ENCODE measurements around the gene PHETA1.

Gene PHETA1

DNA sequence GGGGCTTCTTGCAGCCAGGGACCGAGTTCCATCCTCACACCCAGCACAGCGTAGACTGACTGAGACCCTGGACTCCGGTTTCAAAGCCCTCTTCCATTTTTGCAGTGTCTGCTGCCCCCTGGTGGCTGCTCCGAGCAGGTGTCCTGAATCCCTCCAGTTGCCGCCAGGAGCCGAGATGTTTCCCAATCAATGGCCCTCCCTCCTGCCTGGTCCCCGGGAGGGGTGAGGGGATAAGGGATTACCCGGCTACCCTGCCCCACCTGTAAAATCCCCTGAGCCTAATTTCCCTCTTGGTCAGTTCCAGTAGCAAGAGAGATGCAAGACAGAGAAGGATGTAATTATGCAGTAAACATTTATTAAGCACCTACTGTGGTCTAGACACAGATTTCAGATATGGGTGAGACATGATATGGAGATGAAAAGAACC lies 55.0 kb downstream of the PHETA1 start:
- no peak overlapping the region for H3K4me3 ChIP-seq (ENCODE audit: low read length)
- no peaks in the 10 kb centered on the region for H3K4me1 ChIP-seq (ENCODE audit: control insufficient read depth, insufficient read depth, low read length)
- H3K9ac ChIP-seq (ENCODE audit: low read length): no peak overlapping the region
- no peaks in the 10 kb centered on the region for H3K36me3 ChIP-seq (ENCODE audit: control insufficient read depth, insufficient read depth, low read length, severe bottlenecking)
- no peaks in the 10 kb centered on the region for H3K9me3 ChIP-seq (ENCODE audit: control insufficient read depth, low read length)
- peaks cover 18% of the 10 kb centered on the region for H3K27me3 ChIP-seq (replicated peaks; ENCODE audit: control insufficient read depth, insufficient read depth, low read length)
- peak; percentile 88 for DNase-seq (ENCODE audit: low read depth)

DNA sequence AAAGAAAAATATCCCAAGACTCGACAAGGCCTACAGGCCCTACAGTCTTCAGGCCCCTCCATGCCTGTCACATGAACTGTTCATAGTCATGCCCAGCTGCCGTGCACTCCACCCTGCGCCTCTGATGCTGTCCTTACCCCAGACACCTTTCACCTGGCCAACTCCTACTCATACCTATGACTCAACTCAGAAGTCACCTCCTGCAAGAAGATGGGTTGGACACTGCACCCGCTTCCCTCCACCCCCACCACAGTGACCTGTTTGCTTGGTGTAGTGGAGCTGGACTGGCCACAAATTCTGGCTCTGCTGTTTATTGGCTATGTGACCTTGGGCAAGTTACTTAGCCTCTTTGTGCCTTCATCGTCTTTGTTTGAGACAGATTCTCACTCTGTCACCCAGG lies 56.2 kb downstream of the PHETA1 start:
- H3K27me3 ChIP-seq (replicated peaks; ENCODE audit: control insufficient read depth, insufficient read depth, low read length): peaks cover 18% of the 10 kb centered on the region
- no peaks in the 10 kb centered on the region for H3K36me3 ChIP-seq (ENCODE audit: control insufficient read depth, insufficient read depth, low read length, severe bottlenecking)
- no peaks in the 10 kb centered on the region for H3K9me3 ChIP-seq (ENCODE audit: control insufficient read depth, low read length)
- no peak overlapping the region for H3K9ac ChIP-seq (ENCODE audit: low read length)
- no peak overlapping the region for H3K4me3 ChIP-seq (ENCODE audit: low read length)
- H3K4me1 ChIP-seq (ENCODE audit: control insufficient read depth, insufficient read depth, low read length): no peaks in the 10 kb centered on the region
- no peak for DNase-seq (ENCODE audit: low read depth)

DNA sequence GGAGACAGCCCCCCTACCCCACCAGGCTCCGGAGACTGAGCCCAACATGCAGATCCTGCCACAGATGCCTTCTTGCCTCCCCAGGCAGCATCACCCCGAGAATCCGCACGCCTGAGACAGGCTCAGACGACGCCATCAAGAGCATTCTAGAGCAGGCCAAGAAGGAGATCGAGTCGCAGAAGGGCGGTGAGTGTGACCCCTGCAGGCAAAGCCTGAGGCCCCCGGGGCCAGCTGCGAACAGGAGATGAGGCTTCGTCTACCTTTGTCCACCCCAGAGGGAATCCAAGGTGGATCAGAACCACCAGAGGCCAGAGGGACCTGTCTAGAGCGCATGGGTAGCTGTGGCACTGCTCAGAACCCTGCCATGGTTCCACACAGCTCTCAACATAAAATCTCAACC lies 56.9 kb downstream of the PHETA1 start:
- Histone ChIP-seq H3K9me3 (ENCODE audit: control insufficient read depth, low read length) (no peaks in the 10 kb centered on the region), H3K36me3 (ENCODE audit: control insufficient read depth, insufficient read depth, low read length, severe bottlenecking) (no peaks in the 10 kb centered on the region), H3K27me3 (replicated peaks; ENCODE audit: control insufficient read depth, insufficient read depth, low read length) (peaks cover 16% of the 10 kb centered on the region), H3K9ac (ENCODE audit: low read length) (no peak overlapping the region), H3K4me1 (ENCODE audit: control insufficient read depth, insufficient read depth, low read length) (no peaks in the 10 kb centered on the region), H3K4me3 (ENCODE audit: low read length) (no peak overlapping the region)
- DNase-seq (ENCODE audit: low read depth): no peak

DNA sequence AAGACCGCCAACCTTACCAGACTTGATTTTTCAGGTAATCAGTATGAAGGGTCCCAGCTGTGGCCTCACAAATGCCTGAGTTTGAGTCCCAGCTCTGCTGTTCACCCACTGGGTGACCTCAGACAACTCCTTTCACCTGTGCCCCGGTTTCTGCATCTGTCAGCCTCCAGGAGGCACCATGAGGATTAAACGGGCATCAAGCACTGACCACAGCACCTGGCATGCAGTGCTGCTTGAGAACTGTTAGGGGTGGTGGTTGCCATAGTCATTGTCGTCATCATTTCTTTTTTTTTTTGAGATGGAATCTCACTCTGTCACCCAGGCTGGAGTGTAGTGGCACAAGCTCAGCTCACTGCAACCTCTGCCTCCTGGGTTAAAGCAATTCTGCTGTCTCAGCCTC lies 57.9 kb downstream of the PHETA1 start:
- DNase-seq (ENCODE audit: low read depth): no peak
- Histone ChIP-seq H3K27me3 (replicated peaks; ENCODE audit: control insufficient read depth, insufficient read depth, low read length) (peaks cover 11% of the 10 kb centered on the region), H3K9ac (ENCODE audit: low read length) (no peak overlapping the region), H3K36me3 (ENCODE audit: control insufficient read depth, insufficient read depth, low read length, severe bottlenecking) (no peaks in the 10 kb centered on the region), H3K4me1 (ENCODE audit: control insufficient read depth, insufficient read depth, low read length) (no peaks in the 10 kb centered on the region), H3K9me3 (ENCODE audit: control insufficient read depth, low read length) (peaks cover 7% of the 10 kb centered on the region), H3K4me3 (ENCODE audit: low read length) (no peak overlapping the region)
